ENCODE data around the gene REXO1. TPM values are rescaled to one million over a fixed set of nuclear protein-coding genes. Genes with fewer than 3 reads are reported as not detected.

REXO1 gene
- total and polyA plus RNA-seq, 9 of the 15 experiments (the other 6 are each of a cell fraction or from before 2014, with no cell fraction given) = 0.04 to 63.3 (median 15.8) TPM

DNA sequence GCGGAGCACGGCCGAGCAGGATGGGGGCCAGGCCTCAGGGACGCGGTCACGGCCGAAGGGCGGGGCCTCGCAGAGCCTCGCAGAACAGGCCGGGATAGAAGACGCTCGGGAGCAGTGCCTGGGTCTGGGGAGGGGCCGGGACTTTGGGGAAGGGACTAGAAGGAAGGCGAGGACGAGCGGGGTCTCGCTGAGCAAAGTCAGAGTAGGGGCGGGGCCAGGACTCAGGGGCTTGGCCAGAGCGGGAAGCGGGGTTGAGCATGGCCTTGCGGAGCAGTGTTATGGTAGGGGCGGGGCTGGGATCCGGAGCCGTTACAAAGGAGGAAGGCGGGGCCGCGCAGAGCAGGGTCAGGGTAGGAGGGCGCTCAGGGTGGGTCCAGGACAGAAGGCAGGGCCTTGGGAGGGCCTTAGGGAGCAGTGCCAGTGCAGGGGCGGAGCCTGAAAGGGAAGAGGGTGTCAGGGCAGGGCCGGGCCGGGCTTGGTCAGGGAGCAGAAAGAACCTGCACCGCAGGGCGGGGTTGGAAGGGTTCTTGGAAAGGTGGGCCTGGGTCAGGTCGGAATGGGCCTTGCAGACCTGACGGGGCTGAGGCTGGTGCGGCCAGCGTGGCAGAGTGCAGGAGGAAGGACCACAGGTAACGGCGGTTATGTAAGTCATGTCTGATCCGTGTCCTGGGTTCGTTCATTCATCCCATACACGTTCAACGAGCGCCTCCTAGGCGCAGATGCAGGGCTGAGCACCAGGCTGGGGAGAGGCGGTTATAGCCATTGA, 35.7 kb downstream of the REXO1 start (continued):
- TF ChIP-seq, protein P1, sequence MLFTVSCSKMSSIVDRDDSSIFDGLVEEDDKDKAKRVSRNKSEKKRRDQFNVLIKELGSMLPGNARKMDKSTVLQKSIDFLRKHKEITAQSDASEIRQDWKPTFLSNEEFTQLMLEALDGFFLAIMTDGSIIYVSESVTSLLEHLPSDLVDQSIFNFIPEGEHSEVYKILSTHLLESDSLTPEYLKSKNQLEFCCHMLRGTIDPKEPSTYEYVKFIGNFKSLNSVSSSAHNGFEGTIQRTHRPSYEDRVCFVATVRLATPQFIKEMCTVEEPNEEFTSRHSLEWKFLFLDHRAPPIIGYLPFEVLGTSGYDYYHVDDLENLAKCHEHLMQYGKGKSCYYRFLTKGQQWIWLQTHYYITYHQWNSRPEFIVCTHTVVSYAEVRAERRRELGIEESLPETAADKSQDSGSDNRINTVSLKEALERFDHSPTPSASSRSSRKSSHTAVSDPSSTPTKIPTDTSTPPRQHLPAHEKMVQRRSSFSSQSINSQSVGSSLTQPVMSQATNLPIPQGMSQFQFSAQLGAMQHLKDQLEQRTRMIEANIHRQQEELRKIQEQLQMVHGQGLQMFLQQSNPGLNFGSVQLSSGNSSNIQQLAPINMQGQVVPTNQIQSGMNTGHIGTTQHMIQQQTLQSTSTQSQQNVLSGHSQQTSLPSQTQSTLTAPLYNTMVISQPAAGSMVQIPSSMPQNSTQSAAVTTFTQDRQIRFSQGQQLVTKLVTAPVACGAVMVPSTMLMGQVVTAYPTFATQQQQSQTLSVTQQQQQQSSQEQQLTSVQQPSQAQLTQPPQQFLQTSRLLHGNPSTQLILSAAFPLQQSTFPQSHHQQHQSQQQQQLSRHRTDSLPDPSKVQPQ (CRISPR knock-in tag; IDR thresholded peaks at IDR 0.05; ENCODE audit: borderline replicate concordance) = no peak
- TF ChIP-seq, protein P2, sequence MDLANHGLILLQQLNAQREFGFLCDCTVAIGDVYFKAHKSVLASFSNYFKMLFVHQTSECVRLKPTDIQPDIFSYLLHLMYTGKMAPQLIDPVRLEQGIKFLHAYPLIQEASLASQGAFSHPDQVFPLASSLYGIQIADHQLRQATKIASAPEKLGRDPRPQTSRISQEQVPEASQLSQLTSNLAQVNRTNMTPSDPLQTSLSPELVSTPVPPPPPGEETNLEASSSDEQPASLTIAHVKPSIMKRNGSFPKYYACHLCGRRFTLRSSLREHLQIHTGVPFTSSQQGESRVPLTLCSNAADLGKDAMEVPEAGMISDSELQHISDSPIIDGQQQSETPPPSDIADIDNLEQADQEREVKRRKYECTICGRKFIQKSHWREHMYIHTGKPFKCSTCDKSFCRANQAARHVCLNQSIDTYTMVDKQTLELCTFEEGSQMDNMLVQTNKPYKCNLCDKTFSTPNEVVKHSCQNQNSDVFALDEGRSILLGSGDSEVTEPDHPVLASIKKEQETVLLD (IDR thresholded peaks at IDR 0.05) = peak; percentile 55; the same call in 1 of the 2 replicates
- TF ChIP-seq YY1 (IDR thresholded peaks at IDR 0.05; ENCODE audit: borderline replicate concordance in 1 of 3, control insufficient read depth in 1 of 3, extremely low read depth in 1 of 3, insufficient read depth in 3 of 3, insufficient read length in 1 of 3, insufficient replicate concordance in 2 of 3, low read depth in 1 of 3, low read length in 2 of 3) = no peak
- 0 out of 2 replicates have a peak, but pooled peaks have one; percentile 10 for TF ChIP-seq XRCC5 (IDR thresholded peaks at IDR 0.05; ENCODE audit: low read depth, low read length)
- TF ChIP-seq RBM34 (IDR thresholded peaks at IDR 0.05; ENCODE audit: borderline replicate concordance, insufficient read depth, low read length) = no peak
- TF ChIP-seq RUNX1 (IDR thresholded peaks at IDR 0.05; ENCODE audit: low read depth) = no peak
- TF ChIP-seq RHOXF2B (CRISPR knock-in tag; conservative IDR thresholded peaks at IDR 0.05) = no peak
- no peak for TF ChIP-seq ZNF280B (CRISPR knock-in tag; IDR thresholded peaks at IDR 0.05)
- TF ChIP-seq PHF8 (IDR thresholded peaks at IDR 0.05; ENCODE audit: borderline replicate concordance, low read length) = peak; percentile 76; the same call in 1 of the 2 replicates
- TF ChIP-seq HDAC6 (IDR thresholded peaks at IDR 0.05; ENCODE audit: low read depth, low read length) = no peak
- peak; percentile 60; the same call in 1 of the 2 replicates for TF ChIP-seq TOE1 (IDR thresholded peaks at IDR 0.05; ENCODE audit: borderline replicate concordance)
- no peak for TF ChIP-seq TOE1 (CRISPR knock-in tag; IDR thresholded peaks at IDR 0.05; ENCODE audit: borderline replicate concordance, low read depth)
- TF ChIP-seq HNRNPK (IDR thresholded peaks at IDR 0.05; ENCODE audit: low read depth, low read length, poor library complexity, severe bottlenecking) = no peak
- TF ChIP-seq CTBP1 (IDR thresholded peaks at IDR 0.05; ENCODE audit: borderline replicate concordance) = peak; percentile 83; the same call in 1 of the 2 replicates
- TF ChIP-seq ZNF507 (tag; conservative IDR thresholded peaks at IDR 0.05) = no peak
- TF ChIP-seq ELF4 (CRISPR knock-in tag; IDR thresholded peaks at IDR 0.05) = no peak
- TF ChIP-seq NR2C1 (IDR thresholded peaks at IDR 0.05) = no peak
- no peak for TF ChIP-seq NR2C1 (tag; IDR thresholded peaks at IDR 0.05)
- peak; percentile 96; the same call in 1 of the 2 replicates for TF ChIP-seq HDGF (IDR thresholded peaks at IDR 0.05)
- peak; percentile 88 for TF ChIP-seq SUPT5H (IDR thresholded peaks at IDR 0.05)
- no peak for TF ChIP-seq MAFF (IDR thresholded peaks at IDR 0.05; ENCODE audit: low read length)
- TF ChIP-seq NFYB (IDR thresholded peaks at IDR 0.05; ENCODE audit: extremely low read depth, insufficient read length) = no peak

Data from K562 (cell line).